OCI-LY3 (cell line): ENCODE results near the gene ACIN1.

Experiments
- H2AFZ ChIP-seq: fragments of 200-600, 300-600 bp; shearing (Covaris generic); 2 replicates; pipeline ENCODE4 v1.6.0; 2014; ENCODE audit warnings: antibody characterized with exemption, low read depth, low read length
- H3K27ac ChIP-seq: fragments of 200-600, 300-600 bp; sonication (generic); 2 replicates; pipeline ENCODE4 v1.5.1; 2014; ENCODE audit warnings: mild to moderate bottlenecking, low read length, moderate library complexity, mixed read lengths
- H3K27me3 ChIP-seq: fragments of 200-600, 300-600 bp; sonication (generic); 2 replicates; pipeline ENCODE4 v1.6.1; 2014; ENCODE audit warnings: low read depth, low read length, mixed read lengths
- H3K36me3 ChIP-seq: fragments of 200-600, 300-600 bp; sonication (generic); replicated peaks from 2 replicates; pipeline ENCODE3; 2014; ENCODE audit warnings: low read depth, low read length, mixed read lengths
- H3K4me1 ChIP-seq: fragments of 300-600, 200-600 bp; sonication (generic); 2 replicates; pipeline ENCODE4 v1.6.1; 2014; ENCODE audit warnings: low read length, mixed read lengths
- H3K4me2 ChIP-seq: fragments of 200-600, 300-600 bp; sonication (generic); 2 replicates; pipeline ENCODE4 v1.6.1; 2014; ENCODE audit warnings: low read length, mixed read lengths
- H3K4me3 ChIP-seq: fragments of 300-600, 200-600 bp; sonication (generic); 2 replicates; pipeline ENCODE4 v1.5.1; 2014; ENCODE audit warnings: antibody characterized with exemption, mild to moderate bottlenecking, low read length, moderate library complexity
- H3K79me2 ChIP-seq: fragments of 300-600, 200-600 bp; shearing (Covaris generic); 2 replicates; pipeline ENCODE4 v1.6.1; 2014; ENCODE audit warnings: mild to moderate bottlenecking, low read length, mixed read lengths
- H3K9ac ChIP-seq: fragments of 300-600, 200-600 bp; shearing (Covaris generic); 2 replicates; pipeline ENCODE4 v1.6.0; 2014; ENCODE audit warnings: mild to moderate bottlenecking, low read length, moderate library complexity
- H3K9me3 ChIP-seq: fragments of 200-600, 300-600 bp; shearing (Covaris generic); 2 replicates; pipeline ENCODE4 v1.6.1; 2014; ENCODE audit warnings: low read length, mixed read lengths; ENCODE audit not compliant: insufficient read depth
- H4K20me1 ChIP-seq: fragments of 200-600, 300-600 bp; sonication (generic); 2 replicates; pipeline ENCODE4 v1.6.1; 2016; ENCODE audit warnings: low read length, mixed read lengths; ENCODE audit not compliant: insufficient read depth
- EZH2phosphoT487 ChIP-seq: fragments of 200-600 bp; shearing (Covaris generic); IDR thresholded peaks from 2 replicates; pipeline ENCODE4 v1.6.1; 2018; ENCODE audit warnings: antibody characterized with exemption, mixed run types, low read depth
- TF ChIP-seq, protein P1 (sequence below): fragments of 200-600, 300-600 bp; sonication (generic); IDR thresholded peaks from 2 replicates; pipeline ENCODE4 v1.5.1; 2014; ENCODE audit warnings: antibody characterized with exemption, low read length, low read depth

ACIN1 gene

DNA sequence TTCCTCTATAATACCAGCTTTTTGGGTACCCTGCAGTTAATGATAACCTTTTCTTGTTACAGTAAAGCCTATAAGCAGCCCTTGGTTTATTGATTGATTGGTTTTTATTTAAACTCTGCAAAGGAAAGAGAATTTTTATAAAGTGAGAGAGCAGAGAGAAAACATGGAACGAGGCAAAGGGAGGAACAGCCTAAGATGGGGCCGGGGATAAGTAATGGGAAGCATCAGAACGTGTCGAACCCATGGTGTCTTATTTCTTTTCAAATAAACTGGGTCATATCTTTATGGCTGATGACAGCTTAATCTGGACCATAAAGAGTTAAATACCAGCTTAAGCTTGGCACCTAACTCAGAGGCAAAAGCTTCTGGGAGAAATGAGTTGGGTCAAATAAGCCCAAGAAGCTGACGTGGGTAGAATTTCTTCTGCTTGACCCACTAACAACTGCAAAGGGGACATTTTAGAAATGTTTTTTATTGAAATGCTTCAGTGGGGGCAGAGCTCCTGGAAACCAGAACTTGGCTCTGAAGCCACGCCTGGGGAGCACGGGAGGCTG is 73.0 kb downstream of the ACIN1 start:
- Histone ChIP-seq H3K79me2 (no peaks in the 10 kb centered on the region), H3K27me3 (no peaks in the 10 kb centered on the region), H3K27ac (no peak overlapping the region), H3K9ac (no peak overlapping the region), H3K4me3 (no peak overlapping the region), H3K36me3 (peaks cover 27% of the 10 kb centered on the region), H3K9me3 (no peaks in the 10 kb centered on the region), H2AFZ (no peak overlapping the region), H3K4me2 (no peak overlapping the region), H3K4me1 (no peaks in the 10 kb centered on the region), H4K20me1 (no peaks in the 10 kb centered on the region)
- TF ChIP-seq EZH2phosphoT487, result no peak
- TF ChIP-seq, protein P1, sequence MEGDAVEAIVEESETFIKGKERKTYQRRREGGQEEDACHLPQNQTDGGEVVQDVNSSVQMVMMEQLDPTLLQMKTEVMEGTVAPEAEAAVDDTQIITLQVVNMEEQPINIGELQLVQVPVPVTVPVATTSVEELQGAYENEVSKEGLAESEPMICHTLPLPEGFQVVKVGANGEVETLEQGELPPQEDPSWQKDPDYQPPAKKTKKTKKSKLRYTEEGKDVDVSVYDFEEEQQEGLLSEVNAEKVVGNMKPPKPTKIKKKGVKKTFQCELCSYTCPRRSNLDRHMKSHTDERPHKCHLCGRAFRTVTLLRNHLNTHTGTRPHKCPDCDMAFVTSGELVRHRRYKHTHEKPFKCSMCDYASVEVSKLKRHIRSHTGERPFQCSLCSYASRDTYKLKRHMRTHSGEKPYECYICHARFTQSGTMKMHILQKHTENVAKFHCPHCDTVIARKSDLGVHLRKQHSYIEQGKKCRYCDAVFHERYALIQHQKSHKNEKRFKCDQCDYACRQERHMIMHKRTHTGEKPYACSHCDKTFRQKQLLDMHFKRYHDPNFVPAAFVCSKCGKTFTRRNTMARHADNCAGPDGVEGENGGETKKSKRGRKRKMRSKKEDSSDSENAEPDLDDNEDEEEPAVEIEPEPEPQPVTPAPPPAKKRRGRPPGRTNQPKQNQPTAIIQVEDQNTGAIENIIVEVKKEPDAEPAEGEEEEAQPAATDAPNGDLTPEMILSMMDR, result no peak

DNA sequence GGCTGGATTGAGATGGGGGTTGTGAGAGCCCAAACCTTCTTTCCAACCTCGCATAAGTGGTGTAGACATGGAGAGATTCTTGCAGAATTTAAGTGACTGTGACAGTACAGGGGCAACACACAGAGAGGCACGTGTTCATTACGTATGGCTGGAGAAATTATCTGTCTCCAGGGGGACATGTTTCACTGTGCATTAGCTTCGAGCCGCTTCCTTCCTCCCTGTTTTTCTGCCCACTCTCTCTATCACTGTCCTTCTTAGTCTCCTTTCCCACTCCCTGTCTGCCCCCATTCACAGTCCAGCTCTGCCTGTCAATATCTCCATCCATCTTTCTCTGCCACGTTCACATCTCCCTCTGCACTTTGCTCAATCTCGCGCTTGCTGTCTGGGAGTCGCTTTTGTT is 73.5 kb downstream of the ACIN1 start:
- H4K20me1 ChIP-seq, result no peaks in the 10 kb centered on the region
- no peaks in the 10 kb centered on the region for H3K4me1 ChIP-seq
- no peak overlapping the region for H3K9ac ChIP-seq
- H3K9me3 ChIP-seq, result no peaks in the 10 kb centered on the region
- no peak overlapping the region for H3K4me2 ChIP-seq
- H3K27me3 ChIP-seq, result no peaks in the 10 kb centered on the region
- TF ChIP-seq, protein P1, result no peak
- TF ChIP-seq EZH2phosphoT487, result no peak
- H2AFZ ChIP-seq, result no peak overlapping the region
- H3K4me3 ChIP-seq, result no peak overlapping the region
- no peak overlapping the region for H3K27ac ChIP-seq
- H3K36me3 ChIP-seq, result peaks cover 27% of the 10 kb centered on the region
- no peaks in the 10 kb centered on the region for H3K79me2 ChIP-seq

DNA sequence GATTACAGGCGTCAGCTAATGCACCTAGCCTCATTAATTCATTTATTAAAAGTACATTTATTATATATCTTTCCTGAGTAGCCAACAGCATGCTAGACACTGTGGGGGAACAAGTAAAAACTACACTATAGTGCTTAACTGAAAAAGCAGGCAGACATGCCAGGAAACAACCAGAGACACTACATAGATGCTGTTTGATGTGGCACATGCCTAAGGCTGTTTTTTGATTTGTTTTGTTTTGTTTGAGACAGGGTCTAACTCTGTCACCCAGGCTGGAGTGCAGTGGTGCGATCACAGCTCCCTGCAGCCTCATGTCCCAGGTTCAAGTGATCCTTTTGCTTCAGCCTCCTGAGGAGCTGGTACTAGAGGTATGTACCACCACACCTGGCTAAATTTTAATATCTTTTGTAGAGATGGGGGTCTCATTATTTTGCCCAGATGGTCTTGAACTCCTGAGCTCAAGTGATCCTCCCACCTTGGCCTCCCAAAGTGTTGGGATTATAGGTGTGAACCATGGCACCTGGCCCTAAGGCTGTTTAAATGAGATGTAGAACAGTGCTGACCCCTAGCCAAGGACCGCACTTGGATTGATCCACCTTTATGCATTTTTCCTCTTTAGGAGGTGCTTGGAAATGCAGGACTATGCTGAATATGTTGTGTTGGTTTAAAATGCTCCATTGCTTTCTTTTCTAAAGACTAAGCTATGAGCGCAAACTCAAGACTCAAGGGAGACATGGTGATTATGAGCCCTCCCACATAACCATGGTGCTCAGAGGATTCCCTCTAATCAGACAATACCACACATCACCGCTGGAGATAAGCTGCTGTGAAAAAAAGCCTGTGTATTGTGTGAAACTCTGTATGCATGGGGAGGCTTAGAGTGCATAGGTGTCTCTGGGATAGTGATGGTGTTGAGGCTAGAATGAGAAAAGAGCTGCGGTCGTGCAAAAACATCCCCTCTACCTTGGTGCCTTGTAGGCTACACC is 74.5 kb downstream of the ACIN1 start:
- H4K20me1 ChIP-seq, result no peaks in the 10 kb centered on the region
- H2AFZ ChIP-seq, result no peak overlapping the region
- no peaks in the 10 kb centered on the region for H3K4me1 ChIP-seq
- no peaks in the 10 kb centered on the region for H3K9me3 ChIP-seq
- peaks cover 17% of the 10 kb centered on the region for H3K36me3 ChIP-seq
- no peak overlapping the region for H3K4me2 ChIP-seq
- H3K27ac ChIP-seq, result no peak overlapping the region
- TF ChIP-seq, protein P1, result no peak
- TF ChIP-seq EZH2phosphoT487, result no peak
- H3K9ac ChIP-seq, result no peak overlapping the region
- no peak overlapping the region for H3K4me3 ChIP-seq
- H3K27me3 ChIP-seq, result no peaks in the 10 kb centered on the region
- H3K79me2 ChIP-seq, result no peaks in the 10 kb centered on the region

DNA sequence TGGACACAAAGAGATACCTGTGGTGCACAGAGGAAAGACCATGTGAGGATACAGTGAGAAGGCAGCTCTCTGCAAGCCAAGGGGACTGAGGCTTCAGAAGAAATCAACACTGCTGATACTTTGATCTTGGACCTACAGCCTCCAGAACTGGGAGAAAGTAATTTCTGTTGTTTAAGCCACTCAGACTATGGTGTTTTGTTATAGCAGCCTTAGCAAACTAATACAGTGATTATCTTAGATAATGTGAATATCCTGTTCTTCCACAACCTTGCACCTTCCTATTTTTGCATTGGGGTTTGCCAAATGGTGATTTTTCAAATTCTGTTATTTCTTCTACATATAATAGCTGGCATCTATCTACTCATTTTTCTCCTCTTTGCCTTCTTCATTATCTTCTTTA is 76.8 kb downstream of the ACIN1 start:
- no peaks in the 10 kb centered on the region for H3K27me3 ChIP-seq
- no peak overlapping the region for H3K27ac ChIP-seq
- no peaks in the 10 kb centered on the region for H4K20me1 ChIP-seq
- no peaks in the 10 kb centered on the region for H3K79me2 ChIP-seq
- no peak overlapping the region for H3K4me2 ChIP-seq
- H3K4me3 ChIP-seq, result no peak overlapping the region
- no peak overlapping the region for H3K9ac ChIP-seq
- TF ChIP-seq, protein P1, result no peak
- TF ChIP-seq EZH2phosphoT487, result no peak
- H3K9me3 ChIP-seq, result no peaks in the 10 kb centered on the region
- H3K36me3 ChIP-seq, result no peaks in the 10 kb centered on the region
- no peaks in the 10 kb centered on the region for H3K4me1 ChIP-seq
- H2AFZ ChIP-seq, result no peak overlapping the region
